Fibroblast of pulmonary artery (primary cell): ENCODE measurements around the gene CPLANE1.

ENCODE experiments used
- DNase-seq: peaks from one replicate; pipeline ENCODE4 v3.0.0-alpha.2; 2010; ENCODE audit warnings: low read depth
- H3K4me3 ChIP-seq: replicated peaks from 2 replicates; pipeline ENCODE4 v1.5.1; 2011; ENCODE audit warnings: low read depth, mild to moderate bottlenecking, control low read depth, low read length, moderate library complexity
- CTCF ChIP-seq: IDR thresholded peaks from 2 replicates; pipeline ENCODE4 v1.5.1; 2011; ENCODE audit warnings: mild to moderate bottlenecking, control low read depth, low read length, inconsistent platforms; ENCODE audit errors: missing control alignments

Gene CPLANE1

DNA sequence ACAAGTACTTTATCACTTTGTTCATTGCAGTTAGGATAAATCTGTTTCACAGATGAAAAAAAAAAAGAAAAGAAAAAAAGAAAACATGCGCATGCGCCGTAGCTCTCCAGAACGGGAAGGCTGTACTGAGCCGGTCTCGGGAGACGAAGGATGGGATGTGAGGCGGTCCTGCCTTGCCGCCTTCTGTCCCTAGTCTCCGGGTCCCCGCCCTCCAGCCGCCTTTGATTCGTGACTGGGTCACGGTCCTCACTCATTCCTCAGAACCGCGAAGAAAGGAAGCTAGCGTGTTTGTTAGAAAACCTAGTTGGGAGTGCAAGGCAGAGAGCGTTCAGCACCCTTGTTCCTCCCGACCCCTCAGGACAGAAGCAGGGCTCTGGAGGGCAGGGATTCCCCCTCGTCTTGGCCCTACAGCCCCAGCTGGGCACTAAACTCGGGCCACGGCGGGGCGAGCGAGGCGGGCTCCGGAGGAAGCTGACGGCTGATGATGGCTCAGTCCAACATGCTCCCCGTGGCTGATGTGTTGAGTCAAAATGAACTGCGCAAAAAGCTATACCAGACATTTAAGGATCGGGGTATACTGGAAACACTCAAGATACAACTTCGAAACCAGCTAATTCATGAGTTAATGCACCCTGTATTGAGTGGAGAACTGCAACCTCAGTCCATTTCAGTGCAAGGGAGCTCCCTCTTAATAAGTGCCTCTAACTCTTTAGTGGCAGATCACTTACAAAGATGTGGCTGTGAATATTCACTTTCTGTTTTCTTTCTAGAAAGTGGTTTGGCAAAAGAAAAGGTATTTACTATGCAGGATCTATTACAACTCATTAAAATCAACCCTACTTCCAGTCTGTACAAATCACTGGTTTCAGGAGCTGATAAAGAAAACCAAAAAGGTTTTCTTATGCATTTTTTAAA, 40.0 kb downstream of the CPLANE1 start:
- no peak for TF ChIP-seq CTCF
- peak overlapping the region; percentile 43 for H3K4me3 ChIP-seq
- DNase-seq: peak; percentile 29

DNA sequence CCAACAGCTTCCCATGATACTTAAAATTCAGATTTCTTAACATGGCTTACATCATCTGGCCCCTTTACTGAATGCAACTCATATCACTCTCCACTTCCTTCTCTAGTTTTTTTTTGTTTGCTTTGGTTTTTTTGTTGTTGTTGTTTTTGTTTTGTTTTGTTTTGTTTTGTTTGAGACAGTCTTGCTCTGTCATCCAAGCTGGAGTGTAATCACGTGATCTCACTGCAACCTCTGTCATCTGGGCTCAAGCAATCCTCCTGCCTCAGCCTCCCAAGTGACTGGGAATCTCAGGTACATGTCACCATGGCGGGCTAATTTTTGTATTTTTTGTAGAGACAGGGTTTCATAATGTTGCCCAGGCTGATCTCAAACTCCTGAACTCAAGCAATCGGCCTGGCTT, 41.4 kb downstream of the CPLANE1 start:
- no peak overlapping the region for H3K4me3 ChIP-seq
- DNase-seq: no peak
- TF ChIP-seq CTCF: no peak

DNA sequence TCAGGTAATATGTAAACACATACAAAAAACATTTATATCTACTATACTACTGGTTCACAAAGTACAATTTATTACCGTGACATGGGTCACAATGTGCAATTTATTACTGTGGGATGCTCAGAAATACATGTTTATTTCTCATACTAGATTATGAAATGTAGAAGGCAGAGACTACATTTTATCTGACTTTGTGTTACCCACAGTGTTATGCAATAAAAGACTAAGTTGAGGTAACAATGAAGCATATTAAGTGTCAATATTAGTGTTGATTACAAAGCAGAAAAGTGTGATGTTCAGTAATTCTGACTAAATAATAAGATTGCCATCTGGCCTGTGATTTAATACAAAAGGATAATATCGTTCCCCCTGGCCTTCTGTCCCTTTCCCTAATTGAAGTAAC, 42.4 kb downstream of the CPLANE1 start:
- no peak overlapping the region for H3K4me3 ChIP-seq
- TF ChIP-seq CTCF: no peak
- peak; percentile 35 for DNase-seq

DNA sequence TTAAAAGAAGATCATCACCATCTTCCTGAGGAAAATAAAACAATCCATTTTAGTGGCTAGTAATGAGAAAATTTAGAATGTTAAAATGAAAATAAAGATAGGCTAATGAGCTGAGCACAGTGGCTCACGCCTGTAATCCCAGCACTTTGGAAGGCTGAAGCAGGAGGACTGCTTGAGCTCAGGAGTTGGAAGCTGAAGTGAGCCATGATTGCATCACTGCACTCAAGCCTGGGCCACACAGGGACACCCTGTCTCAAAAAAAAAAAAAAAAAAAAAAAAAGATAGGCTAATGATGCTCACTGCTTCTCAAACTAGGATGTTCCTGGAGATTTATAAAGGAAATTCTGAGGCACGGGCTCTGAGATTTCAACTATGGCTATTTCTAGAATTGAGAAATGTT, 50.3 kb downstream of the CPLANE1 start:
- no peak overlapping the region for H3K4me3 ChIP-seq
- TF ChIP-seq CTCF: no peak
- peak; percentile 51 for DNase-seq

- no peak for TF ChIP-seq CTCF
- no peak for DNase-seq
- H3K4me3 ChIP-seq: no peak overlapping the region
Observed at GRCh38 chr5:37198061-37198460, 51.1 kb downstream of the CPLANE1 start.

DNA sequence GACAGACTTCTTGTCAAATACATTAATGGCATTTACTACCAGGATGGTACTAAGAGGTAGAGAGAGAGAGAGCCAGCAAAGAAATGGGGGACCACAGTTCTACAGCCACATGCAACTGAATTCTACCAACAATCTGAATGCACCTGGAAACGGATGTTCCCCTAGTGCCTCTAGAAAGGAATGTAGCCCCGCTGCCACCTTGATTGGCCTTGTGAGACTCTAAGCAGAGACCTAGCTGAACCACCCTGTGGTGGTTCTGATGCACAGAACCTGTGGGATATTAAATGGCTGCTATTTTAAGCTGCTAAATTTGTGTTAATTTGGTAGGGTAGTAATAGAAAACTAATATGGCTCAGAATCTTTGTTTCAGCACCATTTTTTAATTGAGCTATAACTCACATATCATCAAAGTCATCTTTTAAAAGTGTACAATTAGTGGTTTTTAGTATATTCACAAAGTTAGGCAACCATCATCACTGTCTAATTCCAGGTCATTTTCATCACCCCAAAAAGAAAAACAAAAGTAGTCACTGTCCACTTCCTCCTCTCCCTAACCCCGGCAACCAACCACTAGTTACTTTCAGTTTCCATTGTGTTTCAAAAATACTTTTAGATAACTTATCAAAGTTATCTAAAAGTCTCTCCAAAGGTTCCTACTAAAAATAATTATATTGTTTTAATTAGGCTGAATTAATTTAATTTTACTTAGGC, 51.7 kb downstream of the CPLANE1 start:
- peak; percentile 22 for DNase-seq
- peak overlapping the region; percentile 11 for H3K4me3 ChIP-seq
- no peak for TF ChIP-seq CTCF
